ENCODE results near the gene PLA1A.

DNA sequence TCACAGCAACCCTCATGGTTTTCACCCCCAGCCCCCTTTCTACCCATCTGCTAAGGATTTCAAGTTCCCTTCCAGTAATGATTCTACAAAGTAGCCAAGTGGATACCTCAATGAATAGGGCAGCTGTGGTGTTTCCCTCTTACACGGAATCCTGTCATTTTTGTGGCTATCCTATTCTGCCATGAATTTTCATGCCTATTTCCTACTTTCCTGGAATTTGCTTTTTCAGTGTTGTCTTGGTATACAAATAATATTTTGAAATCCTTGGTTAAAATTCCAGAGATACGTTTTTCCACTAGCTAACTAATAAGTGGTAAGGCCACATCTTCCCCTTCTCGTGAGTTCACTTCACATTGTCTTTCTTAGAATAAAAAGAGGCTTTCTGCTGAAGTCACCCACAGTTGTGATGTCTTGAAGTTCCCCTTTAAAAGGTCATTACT, 10.9 kb upstream of the PLA1A start:
- no peak for TF ChIP-seq CTCF (IDR thresholded peaks at IDR 0.05)
- TF ChIP-seq POLR2A (IDR thresholded peaks at IDR 0.05), result no peak

Measured in Peyer's patch (tissue), 4 donors.